ENCODE data around the gene ANKRD18B. TPM values are rescaled to one million over a fixed set of nuclear protein-coding genes. Genes with fewer than 3 reads are reported as not detected.
"Not testable (repeated sequence)": the region's sequence is repeated elsewhere in the genome, so short reads cannot be mapped to it uniquely, and the experiment has no call there.

Gene ANKRD18B
- total RNA-seq, 2 donors from 2014 or later = not detected

- Histone ChIP-seq H3K4me3 (no peak overlapping the region), H3K27ac (no peak overlapping the region), H3K9me3 (no peaks in the 10 kb centered on the region), H3K36me3 (no peaks in the 10 kb centered on the region), H3K27me3 (replicated peaks; ENCODE audit: insufficient read depth) (no peaks in the 10 kb centered on the region), H3K4me1 (ENCODE audit: control insufficient read depth in 1 of 2, low read depth in 2 of 2) (no peaks in the 10 kb centered on the region)
- no peak for DNase-seq (ENCODE audit: low spot score)
- ATAC-seq (ENCODE audit: insufficient number of reproducible peaks, low FRiP score, low read depth) = no peak
- TF ChIP-seq CTCF (IDR thresholded peaks at IDR 0.05) = no peak
Observed at GRCh38 chr9:33611358-33611757, 87.3 kb downstream of the ANKRD18B start.

- not testable (repeated sequence) for ATAC-seq (ENCODE audit: insufficient number of reproducible peaks, low FRiP score, low read depth); H3K4me3 ChIP-seq; H3K4me1 ChIP-seq (ENCODE audit: control insufficient read depth in 1 of 2, low read depth in 2 of 2); H3K36me3 ChIP-seq; DNase-seq (ENCODE audit: low spot score); H3K9me3 ChIP-seq; H3K27ac ChIP-seq; H3K27me3 ChIP-seq (replicated peaks; ENCODE audit: insufficient read depth)
Observed at GRCh38 chr9:33612410-33612809, 88.4 kb downstream of the ANKRD18B start.

GRCh38 chr9:33614001-33614687, 90.1 kb downstream of the ANKRD18B start:
- no peak for TF ChIP-seq CTCF (IDR thresholded peaks at IDR 0.05)
- H3K4me3 ChIP-seq = no peak overlapping the region
- H3K36me3 ChIP-seq = no peaks in the 10 kb centered on the region
- no peaks in the 10 kb centered on the region for H3K9me3 ChIP-seq
- H3K27ac ChIP-seq = no peak overlapping the region
- no peaks in the 10 kb centered on the region for H3K4me1 ChIP-seq (ENCODE audit: control insufficient read depth in 1 of 2, low read depth in 2 of 2)
- no peak for ATAC-seq (ENCODE audit: insufficient number of reproducible peaks, low FRiP score, low read depth)
- DNase-seq (ENCODE audit: low spot score) = no peak
- H3K27me3 ChIP-seq (replicated peaks; ENCODE audit: insufficient read depth) = no peaks in the 10 kb centered on the region

- not testable (repeated sequence) for H3K9me3 ChIP-seq; H3K27me3 ChIP-seq (replicated peaks; ENCODE audit: insufficient read depth); H3K4me3 ChIP-seq; H3K4me1 ChIP-seq (ENCODE audit: control insufficient read depth in 1 of 2, low read depth in 2 of 2); H3K36me3 ChIP-seq; H3K27ac ChIP-seq; DNase-seq (ENCODE audit: low spot score); ATAC-seq (ENCODE audit: insufficient number of reproducible peaks, low FRiP score, low read depth)
Observed at GRCh38 chr9:33618370-33618769, 94.3 kb downstream of the ANKRD18B start.

DNA sequence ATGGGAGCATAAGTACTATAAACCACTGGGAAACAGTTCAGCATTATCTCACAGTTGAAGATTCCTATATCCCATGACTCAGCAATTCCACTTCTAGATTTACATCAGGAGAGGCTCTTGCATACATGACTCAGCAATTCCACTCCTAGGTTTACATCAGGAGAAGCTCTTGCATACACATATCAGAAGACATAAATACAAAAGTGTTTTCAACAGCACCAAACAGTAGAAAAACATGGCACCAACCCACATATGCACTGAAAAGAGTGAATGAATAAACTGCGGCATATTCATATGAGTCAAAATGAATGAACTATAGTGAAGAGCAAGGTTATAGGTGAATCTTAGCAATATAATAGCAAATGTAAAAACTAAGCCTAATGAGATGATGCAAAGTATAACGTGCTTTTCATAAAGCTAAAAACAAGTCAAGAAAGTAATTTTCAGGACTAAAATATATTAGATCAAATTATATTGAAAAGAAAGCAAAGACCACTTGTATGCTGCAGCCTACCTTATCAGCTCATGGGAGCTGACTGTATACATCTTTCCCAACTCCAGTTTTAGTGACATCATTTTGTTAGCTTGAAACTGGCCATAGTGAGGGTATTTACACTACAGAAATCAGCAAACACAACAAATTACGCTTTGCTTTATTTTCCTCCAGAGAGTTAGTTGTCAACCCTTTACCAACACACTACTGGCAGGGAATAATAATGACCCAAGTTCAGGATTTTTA, 95.8 kb downstream of the ANKRD18B start:
- TF ChIP-seq CTCF (IDR thresholded peaks at IDR 0.05) = no peak

GRCh38 chr9:33620738-33621439, 96.8 kb downstream of the ANKRD18B start:
- DNase-seq (ENCODE audit: low spot score) = no peak
- Histone ChIP-seq H3K36me3 (no peaks in the 10 kb centered on the region), H3K9me3 (no peaks in the 10 kb centered on the region), H3K4me1 (ENCODE audit: control insufficient read depth in 1 of 2, low read depth in 2 of 2) (no peaks in the 10 kb centered on the region), H3K4me3 (no peak overlapping the region), H3K27ac (no peak overlapping the region), H3K27me3 (replicated peaks; ENCODE audit: insufficient read depth) (no peaks in the 10 kb centered on the region)
- no peak for TF ChIP-seq CTCF (IDR thresholded peaks at IDR 0.05)
- no peak for ATAC-seq (ENCODE audit: insufficient number of reproducible peaks, low FRiP score, low read depth)

More for the DNA sequence above, 95.8 kb downstream of the ANKRD18B start:
- DNase-seq (ENCODE audit: low spot score) = no peak
- no peak for ATAC-seq (ENCODE audit: insufficient number of reproducible peaks, low FRiP score, low read depth)
- Histone ChIP-seq H3K4me3 (no peak overlapping the region), H3K4me1 (ENCODE audit: control insufficient read depth in 1 of 2, low read depth in 2 of 2) (no peaks in the 10 kb centered on the region), H3K27me3 (replicated peaks; ENCODE audit: insufficient read depth) (no peaks in the 10 kb centered on the region), H3K9me3 (no peaks in the 10 kb centered on the region), H3K27ac (no peak overlapping the region), H3K36me3 (no peaks in the 10 kb centered on the region)

All from thoracic aorta (tissue), 2 donors.